MCF 10A (cell line): Measurements from ENCODE around the gene FAP. TPM values are rescaled to one million over a fixed set of nuclear protein-coding genes. Genes with fewer than 3 reads are reported as not detected.

Experiments
- BruUV-seq: library from RNA; stranded (reverse); fragments of 400-500 nt; replicated peaks from 2 replicates; lab custom pipeline; 2021; lab: Mats Ljungman, UMichigan
- CTCF ChIA-PET: fragments of 300-600 bp; sonication (Branson Sonifier 250); formaldehyde crosslinking; extraction: SDS; loops from one replicate; lab custom pipeline; 2021; ENCODE audit warnings: antibody characterized with exemption, inconsistent platforms; lab: Yijun Ruan, JAX
- POLR2A ChIA-PET: fragments of 300-600, 350-650 bp; sonication (Branson Sonifier 250); formaldehyde crosslinking; extraction: SDS; loops from one replicate; lab custom pipeline; 2020; ENCODE audit warnings: antibody characterized with exemption, inconsistent platforms; lab: Yijun Ruan, JAX
- DNase-seq: peaks from one replicate; pipeline ENCODE4 v3.0.0-alpha.2; 2018; ENCODE audit not compliant: unreplicated experiment
- H3K27ac Mint-ChIP-seq: one replicate; pipeline ENCODE4 v1.8.0; 2022; ENCODE audit warnings: mild to moderate bottlenecking, low read depth, mixed read lengths; ENCODE audit not compliant: unreplicated experiment
- H3K27me3 Mint-ChIP-seq: one replicate; pipeline ENCODE4 v1.8.0; 2022; ENCODE audit warnings: mixed read lengths; ENCODE audit not compliant: insufficient read depth, unreplicated experiment
- H3K36me3 Mint-ChIP-seq: one replicate; pipeline ENCODE4 v1.8.0; 2022; ENCODE audit warnings: mild to moderate bottlenecking, moderate library complexity, mixed read lengths; ENCODE audit not compliant: insufficient read depth, unreplicated experiment
- H3K4me1 Mint-ChIP-seq: one replicate; pipeline ENCODE4 v1.8.0; 2022; ENCODE audit warnings: mixed read lengths; ENCODE audit not compliant: insufficient read depth, unreplicated experiment
- H3K4me3 Mint-ChIP-seq: one replicate; pipeline ENCODE4 v1.8.0; 2022; ENCODE audit warnings: mild to moderate bottlenecking, moderate library complexity, mixed read lengths; ENCODE audit not compliant: unreplicated experiment
- H3K9me3 Mint-ChIP-seq: one replicate; pipeline ENCODE4 v1.8.0; 2022; ENCODE audit warnings: mixed read lengths; ENCODE audit not compliant: unreplicated experiment
- intact Hi-C: fragments of 100-400 bp; cut with micrococcal nuclease; formaldehyde crosslinking; loops from 2 replicates; pipeline ENCODE4 v1.14.1; 2022
- total RNA-seq: library from RNA; stranded (reverse); gene quantifications from 2 replicates; pipeline ENCODE4 v1.2.3, GENCODE V29; 2022
- TF ChIP-seq, protein P1 (sequence below): fragments of 200-600 bp; IDR thresholded peaks from one replicate; pipeline ENCODE4 v1.8.0; 2022; ENCODE audit warnings: antibody characterized with exemption, mild to moderate bottlenecking; ENCODE audit not compliant: unreplicated experiment

FAP gene
- total RNA-seq, 1 experiment from 2014 or later = 12.1 TPM

GRCh38 chr2:162242586-162243280 is 512 bp downstream of the FAP start:
- Mint-ChIP-seq H3K4me3 (peak overlapping the region; percentile 60), H3K27me3 (no peaks in the 10 kb centered on the region), H3K4me1 (peaks cover 54% of the 10 kb centered on the region), H3K9me3 (no peaks in the 10 kb centered on the region), H3K27ac (peak overlapping the region; percentile 92), H3K36me3 (no peaks in the 10 kb centered on the region)
- intact Hi-C loops = loop anchor here (1.0 kb wide), 2 partner anchors 19 to 21 kb away; no protein-coding TSS in a partner anchor
- peak; percentile 67 for DNase-seq
- TF ChIP-seq, protein P1, sequence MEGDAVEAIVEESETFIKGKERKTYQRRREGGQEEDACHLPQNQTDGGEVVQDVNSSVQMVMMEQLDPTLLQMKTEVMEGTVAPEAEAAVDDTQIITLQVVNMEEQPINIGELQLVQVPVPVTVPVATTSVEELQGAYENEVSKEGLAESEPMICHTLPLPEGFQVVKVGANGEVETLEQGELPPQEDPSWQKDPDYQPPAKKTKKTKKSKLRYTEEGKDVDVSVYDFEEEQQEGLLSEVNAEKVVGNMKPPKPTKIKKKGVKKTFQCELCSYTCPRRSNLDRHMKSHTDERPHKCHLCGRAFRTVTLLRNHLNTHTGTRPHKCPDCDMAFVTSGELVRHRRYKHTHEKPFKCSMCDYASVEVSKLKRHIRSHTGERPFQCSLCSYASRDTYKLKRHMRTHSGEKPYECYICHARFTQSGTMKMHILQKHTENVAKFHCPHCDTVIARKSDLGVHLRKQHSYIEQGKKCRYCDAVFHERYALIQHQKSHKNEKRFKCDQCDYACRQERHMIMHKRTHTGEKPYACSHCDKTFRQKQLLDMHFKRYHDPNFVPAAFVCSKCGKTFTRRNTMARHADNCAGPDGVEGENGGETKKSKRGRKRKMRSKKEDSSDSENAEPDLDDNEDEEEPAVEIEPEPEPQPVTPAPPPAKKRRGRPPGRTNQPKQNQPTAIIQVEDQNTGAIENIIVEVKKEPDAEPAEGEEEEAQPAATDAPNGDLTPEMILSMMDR = no peak
- POLR2A ChIA-PET = interaction anchor here (0.8 to 2.9 kb wide), 12 partner anchors 9 to 76 kb away, joined by 4 to 13 read pairs (median 6); partner anchors contain the start of gene IFIH1
- CTCF ChIA-PET = interaction anchor here (0.7 to 6.8 kb wide), 12 partner anchors 10 to 109 kb away, joined by 3 to 56 read pairs (median 4); no protein-coding TSS in a partner anchor
- BruUV-seq = TSS peak; percentile 43

GRCh38 chr2:162241571-162241970 is 1.7 kb downstream of the FAP start:
- Mint-ChIP-seq H3K36me3 (no peaks in the 10 kb centered on the region), H3K27ac (peak overlapping the region; percentile 92), H3K4me1 (peaks cover 54% of the 10 kb centered on the region), H3K27me3 (no peaks in the 10 kb centered on the region), H3K4me3 (peak overlapping the region; percentile 60), H3K9me3 (no peaks in the 10 kb centered on the region)
- no peak for DNase-seq
- BruUV-seq = no TSS peak
- intact Hi-C loops = no loop called here
- TF ChIP-seq, protein P1 = no peak
- CTCF ChIA-PET = interaction anchor here (0.5 to 6.8 kb wide), 7 partner anchors 9 to 545 kb away, joined by 3 to 56 read pairs (median 4); no protein-coding TSS in a partner anchor
- POLR2A ChIA-PET = interaction anchor here (0.6 to 2.9 kb wide), 10 partner anchors 8 to 77 kb away, joined by 3 to 13 read pairs (median 7); partner anchors contain the start of gene IFIH1

GRCh38 chr2:162234620-162235462 is 8.4 kb downstream of the FAP start:
- no TSS peak for BruUV-seq
- H3K9me3 Mint-ChIP-seq = no peaks in the 10 kb centered on the region
- CTCF ChIA-PET = interaction anchor here (0.8 to 1.0 kb wide), 3 partner anchors 14 to 63 kb away, joined by 3 to 4 read pairs (median 3); no protein-coding TSS in a partner anchor
- TF ChIP-seq, protein P1 = no peak
- no peaks in the 10 kb centered on the region for H3K27me3 Mint-ChIP-seq
- no peak overlapping the region for H3K4me3 Mint-ChIP-seq
- POLR2A ChIA-PET = interaction anchor here (1.3 to 1.5 kb wide), 2 partner anchors 8 to 59 kb away, joined by 6 to 9 read pairs; partner anchors contain the start of gene FAP
- H3K4me1 Mint-ChIP-seq = peaks cover 29% of the 10 kb centered on the region
- intact Hi-C loops = no loop called here
- no peaks in the 10 kb centered on the region for H3K36me3 Mint-ChIP-seq
- DNase-seq = no peak
- peak overlapping the region; percentile 84 for H3K27ac Mint-ChIP-seq
